Measurements from ENCODE around the gene GPATCH4.

DNA sequence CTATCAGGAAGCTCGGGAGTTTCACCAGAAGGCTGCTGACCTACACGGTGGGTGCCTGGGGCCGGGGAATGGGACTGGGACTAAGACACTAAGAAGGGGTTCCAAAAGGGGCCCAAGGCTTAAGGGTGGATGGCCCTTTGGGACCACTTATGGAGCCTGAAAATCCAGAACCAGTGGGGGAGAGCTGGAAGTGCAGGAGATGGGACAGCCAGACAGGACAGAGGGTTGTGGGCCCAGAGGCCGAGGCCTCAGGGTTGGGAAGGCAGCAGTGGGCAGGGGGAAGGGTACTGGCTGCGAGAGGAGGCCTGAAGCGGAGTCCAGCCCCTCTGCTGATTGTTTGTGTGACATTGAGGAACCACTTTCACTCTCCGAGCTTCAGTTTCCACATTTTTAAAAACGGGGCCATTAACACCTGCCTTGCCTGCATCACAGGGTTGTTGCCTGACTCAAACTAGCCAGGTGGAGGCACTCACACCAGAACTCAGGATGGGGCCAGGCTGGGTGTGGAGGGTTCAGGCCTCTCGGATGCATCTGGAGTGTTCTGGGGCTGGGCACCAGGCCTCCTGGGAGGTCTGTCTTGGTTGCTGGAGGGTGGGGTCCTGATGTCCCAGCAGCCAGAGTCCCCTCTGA is 18.8 kb downstream of the GPATCH4 start:
- TF ChIP-seq POLR2A (IDR thresholded peaks at IDR 0.05; ENCODE audit: low read depth, low read length) = no peak
- TF ChIP-seq POLR2AphosphoS5 (IDR thresholded peaks at IDR 0.05; ENCODE audit: low read depth, low read length) = no peak

Data from GM12892 (cell line).